ENCODE results near the gene ZFAND4.
"Not testable (repeated sequence)": the region's sequence is repeated elsewhere in the genome, so short reads cannot be mapped to it uniquely, and the experiment has no call there.

Gene ZFAND4

DNA sequence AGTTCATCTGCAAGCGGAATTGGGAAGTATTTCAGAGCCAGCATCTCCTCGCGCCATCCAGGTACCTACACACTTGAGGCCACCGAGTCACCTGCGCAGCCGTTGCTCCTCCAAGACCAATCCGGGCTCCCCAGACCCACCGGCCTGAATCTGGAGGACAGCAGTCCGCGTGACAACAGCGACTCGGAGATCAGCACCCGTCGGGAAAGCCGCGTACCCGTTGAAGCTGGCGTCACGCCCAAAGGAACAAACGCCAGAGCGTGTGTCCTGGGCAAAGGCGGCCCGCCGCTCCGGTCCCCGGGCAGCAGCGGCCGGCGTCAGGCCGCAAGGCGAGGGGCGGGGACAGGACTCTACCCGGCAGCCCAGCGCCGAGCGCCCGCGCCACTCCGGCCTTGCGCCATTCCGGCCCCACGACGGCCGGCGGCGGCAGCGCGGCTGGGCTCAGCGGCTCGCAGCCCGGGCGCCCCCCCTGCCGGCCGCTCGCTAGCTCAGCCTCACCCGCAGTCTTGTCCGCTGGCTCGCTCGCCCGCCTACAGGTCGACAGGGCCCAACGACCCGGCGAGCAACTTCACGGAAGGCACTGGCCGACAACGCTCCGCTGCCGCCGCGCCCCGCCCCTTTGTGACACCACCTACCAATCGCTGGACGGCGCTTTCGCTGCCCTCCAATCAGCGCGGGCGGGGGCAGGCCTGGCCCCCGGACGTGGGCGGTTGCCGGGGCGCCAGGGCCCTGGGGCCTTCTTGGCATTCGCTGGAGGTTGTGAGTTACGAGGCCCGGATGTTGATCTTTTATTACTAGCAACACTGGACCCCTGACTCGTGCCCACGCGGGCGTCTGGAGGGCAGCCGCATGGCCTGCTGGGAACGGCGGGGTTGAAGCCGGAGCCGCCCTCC, at the start of gene ZFAND4:
TSS of gene ZFAND4 (minus strand) at position 592 of the 893 bp plus-strand sequence. CDS start 9,047 bp downstream, outside the sequence.
- peak; percentile 89 for DNase-seq (ENCODE audit: low read depth, low spot score)

DNA sequence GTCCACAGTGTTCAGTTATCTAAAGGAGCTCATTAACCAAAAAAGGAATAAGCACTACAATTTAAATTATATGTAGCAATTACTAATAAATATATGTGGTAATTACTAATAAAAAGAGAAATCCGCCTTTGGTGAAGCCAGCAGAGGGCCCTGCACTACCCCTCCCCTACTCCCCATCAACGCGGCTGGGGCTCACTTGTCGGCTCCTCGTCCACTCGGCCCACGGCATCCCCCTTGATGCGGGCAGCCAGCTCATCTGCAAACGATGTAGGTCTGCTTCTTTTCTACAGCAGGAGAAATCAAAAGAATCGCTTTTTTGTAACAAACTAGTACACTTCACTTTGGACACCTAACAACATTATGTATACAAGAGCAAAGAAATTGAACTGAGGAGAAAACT, 48.9 kb upstream of the ZFAND4 start:
- DNase-seq (ENCODE audit: low read depth, low spot score), result not testable (repeated sequence)

DNA sequence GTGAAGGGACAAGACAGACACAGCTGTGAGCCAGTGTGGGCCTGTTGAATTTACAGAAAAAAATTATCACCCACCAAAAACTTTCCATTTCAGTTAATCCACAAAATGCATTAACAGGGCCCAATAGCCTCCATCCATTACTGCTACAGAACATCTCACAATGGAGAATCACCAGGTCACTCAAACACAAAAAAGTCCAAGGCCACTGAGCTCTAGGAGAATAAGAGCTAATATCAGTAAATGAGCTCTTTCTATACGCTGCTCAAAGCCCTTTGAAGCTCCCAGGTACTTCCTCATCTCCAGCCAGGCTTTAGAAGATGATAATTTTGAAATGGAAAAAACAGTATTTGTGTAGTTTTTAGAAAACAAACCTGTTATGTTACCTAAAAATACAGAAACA, 45.1 kb upstream of the ZFAND4 start:
- not testable (repeated sequence) for DNase-seq (ENCODE audit: low read depth, low spot score)

DNA sequence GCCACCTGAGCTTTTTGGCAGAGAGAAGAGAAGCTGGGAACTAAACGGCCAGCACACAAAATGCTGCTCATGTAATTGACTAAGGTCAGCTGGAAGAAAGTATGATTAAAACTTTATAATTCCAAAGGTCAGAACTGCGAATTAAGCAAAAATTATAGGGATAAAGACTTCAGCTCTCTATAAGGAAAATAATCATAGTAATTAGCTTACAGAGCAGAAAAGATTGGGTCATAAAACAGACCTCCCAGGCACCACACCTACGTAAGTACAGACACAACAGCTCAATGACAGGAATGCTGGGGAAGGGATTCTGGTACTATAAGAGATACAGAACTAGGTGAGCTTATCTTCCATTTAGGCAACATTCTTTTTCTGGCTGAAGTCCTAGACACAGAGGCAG, 44.5 kb upstream of the ZFAND4 start:
- not testable (repeated sequence) for DNase-seq (ENCODE audit: low read depth, low spot score)

DNA sequence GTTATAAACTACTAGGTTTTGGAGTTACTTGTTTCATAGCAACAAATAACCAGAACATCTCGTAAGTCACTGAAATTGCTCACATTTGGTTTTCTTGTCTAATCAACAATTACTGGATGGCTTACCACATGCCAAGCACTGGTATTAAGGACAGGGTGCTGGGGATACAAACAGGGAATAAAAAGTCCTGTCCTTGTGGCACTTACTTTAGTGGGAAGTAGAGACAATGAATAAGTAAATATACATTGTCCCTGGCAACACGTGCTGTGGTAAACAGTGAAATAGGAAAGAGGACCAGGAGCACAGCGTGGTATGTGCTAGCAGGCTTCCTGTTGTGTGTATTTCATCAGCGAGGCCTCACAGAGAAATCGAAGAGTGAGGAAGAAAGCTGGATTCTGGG, 38.7 kb upstream of the ZFAND4 start:
- not testable (repeated sequence) for DNase-seq (ENCODE audit: low read depth, low spot score)

DNA sequence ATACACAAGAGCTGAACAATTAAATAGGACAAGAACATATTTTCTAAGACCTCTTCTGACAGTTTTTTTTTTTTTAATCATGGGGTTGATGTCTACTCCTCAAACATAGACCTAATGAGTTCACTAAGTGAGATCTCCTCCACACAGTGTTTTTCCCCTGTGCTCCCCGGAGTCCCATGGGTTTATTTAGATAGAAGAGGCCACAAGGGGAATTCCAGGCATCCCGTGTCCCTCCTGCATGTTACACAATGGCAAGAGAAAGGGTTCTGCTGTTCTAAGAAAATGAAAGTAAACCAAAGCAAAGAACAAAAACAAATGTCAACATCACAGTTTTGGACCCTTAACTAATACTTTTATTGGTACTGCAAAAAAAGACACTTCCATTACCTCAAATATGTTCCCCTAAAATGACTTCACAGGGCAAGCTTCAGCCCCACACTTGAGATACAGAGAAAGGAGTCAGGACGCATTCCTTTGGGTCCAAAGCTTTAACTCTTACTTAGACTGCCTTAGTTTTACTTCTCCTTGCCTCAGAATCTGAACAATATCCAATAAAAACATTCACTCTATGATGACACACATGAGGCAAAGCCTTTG, 37.7 kb upstream of the ZFAND4 start:
- DNase-seq (ENCODE audit: low read depth, low spot score), result not testable (repeated sequence)

DNA sequence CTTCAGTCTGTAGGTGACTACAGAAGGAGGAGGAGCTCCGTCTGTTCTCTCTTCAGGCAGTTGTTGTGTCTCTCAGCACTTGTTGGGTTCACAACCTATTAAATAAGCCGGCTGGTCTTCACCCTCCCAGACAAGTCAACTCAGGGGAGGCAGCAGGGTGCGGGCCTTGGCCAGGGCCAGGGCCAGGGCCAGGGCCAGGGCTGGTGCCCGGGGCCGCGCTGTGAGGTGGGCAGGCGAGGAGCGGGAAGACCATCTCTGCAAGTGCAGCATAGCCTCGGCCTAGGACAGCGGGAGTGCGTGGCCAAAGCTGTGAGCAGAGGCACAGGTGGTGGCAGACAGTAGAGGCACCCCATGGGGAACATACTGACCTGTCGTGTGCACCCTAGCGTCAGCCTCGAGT, 5.9 kb upstream of the ZFAND4 start:
- DNase-seq (ENCODE audit: low read depth, low spot score), result not testable (repeated sequence)

DNA sequence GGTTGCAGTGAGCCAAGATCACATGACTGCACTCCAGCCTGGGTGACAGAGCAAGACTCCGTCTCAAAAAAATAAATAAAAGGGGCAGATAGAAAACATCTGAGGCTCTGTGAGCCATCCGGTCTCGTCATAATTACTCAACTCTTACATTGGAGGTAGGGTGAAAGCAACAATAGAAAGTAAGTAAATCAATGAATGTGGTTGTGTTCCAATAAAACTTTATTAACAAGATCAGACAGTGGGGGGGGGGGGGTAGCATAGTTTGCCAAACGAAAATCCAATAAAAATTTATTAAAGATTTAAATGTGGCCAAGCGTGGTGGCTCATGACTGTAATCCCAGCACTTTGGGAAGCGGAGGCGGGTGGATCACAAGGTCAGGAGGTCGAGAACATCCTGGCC, 2.8 kb upstream of the ZFAND4 start:
- no peak for DNase-seq (ENCODE audit: low read depth, low spot score)

DNA sequence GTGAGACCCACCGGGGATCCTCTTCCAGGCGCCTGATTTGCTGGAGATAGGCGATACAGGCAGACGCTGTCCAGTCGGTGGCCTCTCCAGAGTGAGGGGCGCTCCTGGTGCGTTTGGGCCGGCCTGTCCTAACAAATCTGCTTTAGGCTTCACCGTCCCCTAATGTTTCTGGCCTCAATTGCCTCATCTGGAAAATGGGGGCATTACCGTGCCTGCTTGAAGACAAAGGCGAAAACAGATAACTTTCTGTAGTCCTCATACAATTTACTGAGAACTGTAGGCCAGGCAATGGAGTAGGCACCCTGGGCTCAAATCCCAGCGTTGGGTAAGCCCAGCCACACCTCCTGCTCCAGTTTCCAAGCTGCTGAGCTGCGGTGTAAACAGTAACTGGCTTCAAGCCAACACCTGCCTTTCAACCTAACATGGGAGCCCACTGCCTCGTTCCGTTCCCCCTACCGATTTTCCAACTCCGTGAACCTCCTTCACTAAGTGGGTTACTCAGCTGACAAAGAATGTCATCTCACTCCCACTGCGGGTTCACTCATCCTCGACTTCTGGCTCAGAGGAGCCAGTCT, 589 bp upstream of the ZFAND4 start:
- DNase-seq (ENCODE audit: low read depth, low spot score), result no peak

DNA sequence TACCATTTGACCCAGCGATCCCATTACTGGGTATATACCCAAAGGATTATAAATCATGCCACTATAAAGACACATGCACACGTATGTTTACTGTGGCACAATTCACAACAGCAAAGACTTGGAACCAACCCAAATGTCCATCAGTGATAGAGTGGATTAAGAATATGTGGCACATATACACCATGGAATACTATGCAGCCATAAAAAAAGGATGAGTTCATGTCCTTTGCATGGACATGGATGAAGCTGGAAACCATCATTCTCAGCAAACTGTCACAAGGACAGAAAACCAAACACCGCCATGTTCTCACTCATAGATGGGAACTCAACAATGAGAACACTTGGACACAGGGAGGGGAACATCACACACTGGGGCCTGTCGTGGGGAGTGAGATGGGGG, 1.3 kb downstream of the ZFAND4 start:
- not testable (repeated sequence) for DNase-seq (ENCODE audit: low read depth, low spot score)

DNA sequence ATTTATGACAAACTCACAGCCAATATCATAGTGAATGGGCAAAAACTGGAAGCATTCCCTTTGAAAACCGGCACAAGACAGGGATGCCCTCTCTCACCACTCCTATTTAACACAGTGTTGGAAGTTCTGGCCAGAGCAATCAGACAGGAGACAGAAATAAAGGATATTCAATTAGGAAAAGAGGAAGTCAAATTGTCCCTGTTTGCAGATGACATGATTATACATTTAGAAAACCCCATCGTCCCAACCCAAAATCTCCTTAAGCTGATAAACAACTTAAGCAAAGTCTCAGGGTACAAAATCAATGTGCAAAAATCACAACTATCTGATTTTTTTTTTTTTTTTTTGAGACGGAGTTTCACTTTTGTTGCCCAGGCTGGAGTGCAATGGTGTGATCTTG, 2.7 kb downstream of the ZFAND4 start:
- not testable (repeated sequence) for DNase-seq (ENCODE audit: low read depth, low spot score)

DNA sequence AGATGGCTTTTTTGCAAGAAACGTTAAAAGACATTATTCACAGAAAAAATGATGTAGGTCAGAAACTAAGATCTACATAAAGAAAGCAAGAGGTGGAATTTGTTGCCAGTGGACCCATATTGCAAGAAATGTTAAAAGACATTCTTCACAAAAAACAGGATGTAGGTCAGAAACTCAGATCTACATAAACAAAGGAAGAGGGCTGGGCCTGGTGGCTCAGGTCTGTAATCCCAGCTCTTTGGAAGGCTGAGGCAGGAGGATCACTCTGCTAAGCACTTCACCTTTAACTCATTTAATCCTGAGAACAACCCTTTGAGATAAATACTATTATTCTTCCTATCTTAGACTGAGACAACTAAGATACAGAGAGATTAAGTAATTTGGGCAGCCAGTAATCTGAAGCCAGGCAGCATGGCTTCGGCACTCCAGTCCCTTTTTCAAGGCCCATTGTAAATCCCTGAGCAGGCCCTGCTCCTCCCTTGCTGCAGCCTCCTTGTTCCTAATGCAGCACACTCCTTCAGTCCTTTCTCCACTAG, 11.6 kb downstream of the ZFAND4 start:
- DNase-seq (ENCODE audit: low read depth, low spot score), result no peak

DNA sequence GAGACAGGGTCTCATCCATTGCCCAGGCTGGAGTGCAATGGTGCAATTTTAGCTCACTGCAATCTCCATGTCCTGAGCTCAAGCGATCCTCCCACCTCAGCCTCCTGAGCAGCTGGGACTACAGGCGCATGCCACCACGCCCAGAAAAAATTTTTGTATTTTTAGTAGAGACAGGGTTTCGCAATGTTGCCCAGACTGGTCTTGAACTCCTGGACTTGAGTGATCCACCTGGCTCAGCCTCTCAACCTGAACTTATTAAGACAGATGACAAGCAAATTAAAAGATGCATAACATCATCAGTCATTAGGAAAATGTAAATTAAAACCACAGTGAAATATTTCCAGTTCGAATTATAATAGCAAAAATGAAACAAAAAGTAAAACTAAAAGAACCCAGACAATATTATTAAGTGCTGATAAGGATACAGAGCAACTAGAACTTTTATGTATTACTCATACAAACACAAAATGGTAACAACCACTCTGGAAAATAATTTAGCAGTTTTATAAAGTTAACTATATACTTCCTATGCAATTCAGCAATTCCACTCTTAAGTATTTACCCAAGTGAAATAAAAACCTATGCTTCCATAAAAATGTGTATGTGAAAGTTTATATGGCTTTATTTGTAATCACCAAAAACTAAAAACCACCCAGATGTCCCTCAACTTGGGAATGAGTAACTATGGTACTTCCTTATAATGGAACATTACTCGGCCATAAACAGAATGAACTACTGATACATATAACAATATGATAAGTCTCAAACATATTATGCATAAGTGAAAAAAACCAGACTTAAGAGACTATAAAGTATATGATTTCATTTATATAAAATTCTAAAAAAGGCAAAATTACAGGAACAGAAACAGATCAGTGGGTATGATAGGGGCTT, 15.3 kb downstream of the ZFAND4 start:
- no peak for DNase-seq (ENCODE audit: low read depth, low spot score)

DNA sequence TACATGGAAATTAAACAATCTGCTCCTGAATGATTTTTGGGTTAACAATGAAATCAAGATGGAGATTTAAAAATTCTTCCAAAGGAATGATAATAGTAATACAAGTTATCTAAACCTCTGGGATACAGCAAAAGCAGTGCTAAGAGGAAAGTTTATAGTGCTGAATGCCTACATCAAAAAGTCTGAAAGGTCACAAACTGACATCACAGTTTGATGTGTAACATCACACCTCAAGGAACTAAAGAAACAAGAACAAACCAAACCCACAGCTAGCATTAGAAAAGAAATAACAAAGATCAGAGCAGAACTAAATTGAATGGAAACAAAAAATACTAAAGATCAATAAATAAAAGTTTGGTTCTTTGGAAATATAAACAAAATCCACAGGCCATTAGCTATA, 17.4 kb downstream of the ZFAND4 start:
- DNase-seq (ENCODE audit: low read depth, low spot score), result no peak

DNA sequence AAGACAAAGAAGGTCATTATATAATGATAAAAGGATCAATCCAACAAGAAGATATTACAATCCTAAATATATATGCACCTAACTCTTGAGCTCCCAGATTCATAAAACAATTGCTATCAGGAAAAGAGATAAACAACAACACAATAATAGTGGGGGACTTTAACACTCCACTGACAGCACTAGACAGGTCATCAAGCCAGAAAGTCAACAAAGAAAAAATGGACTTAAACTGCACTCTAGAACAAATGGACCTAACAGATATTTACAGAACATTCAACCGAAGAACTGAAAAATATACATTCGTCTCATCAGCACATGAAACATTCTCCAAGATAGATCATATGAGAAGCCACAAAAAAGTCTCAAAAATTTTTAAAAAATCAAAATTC, 17.8 kb downstream of the ZFAND4 start:
- DNase-seq (ENCODE audit: low read depth, low spot score), result not testable (repeated sequence)

DNA sequence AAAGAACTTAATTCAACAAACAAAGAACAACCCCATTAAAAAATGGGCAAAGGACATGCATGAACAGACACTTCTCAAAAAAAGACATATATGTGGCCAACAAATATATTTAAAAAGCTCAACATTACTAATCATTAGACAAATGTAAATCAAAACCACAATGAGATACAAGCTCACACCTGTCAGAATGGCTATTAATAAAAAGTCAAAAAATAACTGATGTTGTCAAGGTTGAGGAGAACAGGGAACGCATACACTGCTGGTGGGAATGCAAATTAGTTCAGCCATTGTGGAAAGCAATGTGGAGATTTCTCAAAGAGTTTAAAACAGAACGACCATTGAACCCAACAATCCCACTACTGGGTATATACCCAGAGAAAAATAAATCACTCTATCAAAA, 19.1 kb downstream of the ZFAND4 start:
- no peak for DNase-seq (ENCODE audit: low read depth, low spot score)

DNA sequence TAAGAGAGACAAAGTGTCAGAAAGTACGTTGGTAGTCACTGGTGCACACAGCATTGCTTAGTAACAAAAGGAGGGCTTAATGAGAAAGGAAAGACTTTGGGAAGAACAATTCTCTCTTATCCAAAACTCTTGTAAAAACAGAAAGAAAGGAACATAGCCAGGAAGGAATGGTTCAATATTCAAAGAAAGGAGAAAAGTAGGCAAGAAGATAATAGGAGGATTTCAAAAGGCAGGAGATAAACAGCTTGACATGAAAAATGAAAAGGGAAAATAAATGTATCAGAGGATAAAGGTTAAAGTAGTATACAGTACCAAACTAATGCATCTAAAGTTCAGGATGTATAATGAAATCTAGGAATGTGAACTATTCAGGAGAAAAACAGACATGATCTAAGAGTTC, 20.1 kb downstream of the ZFAND4 start:
- no peak for DNase-seq (ENCODE audit: low read depth, low spot score)

DNA sequence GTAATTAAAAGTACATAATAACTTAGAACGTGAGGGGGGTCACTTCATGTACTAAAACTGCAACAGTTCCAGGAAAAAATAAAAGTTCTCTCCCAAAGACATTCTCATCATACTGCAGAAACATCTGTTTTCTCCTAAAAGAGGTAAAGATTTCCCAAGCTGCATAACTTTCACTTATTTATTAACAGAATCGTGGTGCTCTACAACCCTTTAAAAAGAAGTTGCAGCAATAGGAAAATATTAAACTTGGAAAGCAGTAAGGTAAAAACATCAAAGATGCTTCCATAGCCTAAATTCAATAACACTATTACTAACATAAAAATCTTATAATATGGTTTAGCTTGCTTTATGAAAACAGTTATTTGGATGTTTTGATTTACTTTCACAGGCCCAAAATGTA, 23.3 kb downstream of the ZFAND4 start:
- no peak for DNase-seq (ENCODE audit: low read depth, low spot score)

DNA sequence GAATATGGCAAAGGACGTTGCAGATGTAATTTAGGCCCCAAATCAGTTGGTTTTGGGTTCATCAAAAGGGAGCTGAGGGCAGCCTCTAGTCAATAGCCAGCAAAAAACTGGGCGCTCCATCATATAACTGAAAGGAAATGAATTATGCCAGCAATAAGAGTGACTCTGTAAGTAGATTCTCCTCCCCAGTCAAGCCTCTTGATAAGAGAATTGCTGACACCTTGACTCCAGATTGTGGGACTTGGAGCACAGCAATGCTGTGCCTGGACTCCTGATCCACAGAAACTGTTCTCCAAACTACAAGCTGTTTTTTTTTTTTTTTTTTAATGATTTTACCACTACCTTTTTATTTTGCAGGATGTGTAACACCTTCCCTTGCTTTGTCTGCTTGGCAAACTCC, 25.5 kb downstream of the ZFAND4 start:
- no peak for DNase-seq (ENCODE audit: low read depth, low spot score)

DNA sequence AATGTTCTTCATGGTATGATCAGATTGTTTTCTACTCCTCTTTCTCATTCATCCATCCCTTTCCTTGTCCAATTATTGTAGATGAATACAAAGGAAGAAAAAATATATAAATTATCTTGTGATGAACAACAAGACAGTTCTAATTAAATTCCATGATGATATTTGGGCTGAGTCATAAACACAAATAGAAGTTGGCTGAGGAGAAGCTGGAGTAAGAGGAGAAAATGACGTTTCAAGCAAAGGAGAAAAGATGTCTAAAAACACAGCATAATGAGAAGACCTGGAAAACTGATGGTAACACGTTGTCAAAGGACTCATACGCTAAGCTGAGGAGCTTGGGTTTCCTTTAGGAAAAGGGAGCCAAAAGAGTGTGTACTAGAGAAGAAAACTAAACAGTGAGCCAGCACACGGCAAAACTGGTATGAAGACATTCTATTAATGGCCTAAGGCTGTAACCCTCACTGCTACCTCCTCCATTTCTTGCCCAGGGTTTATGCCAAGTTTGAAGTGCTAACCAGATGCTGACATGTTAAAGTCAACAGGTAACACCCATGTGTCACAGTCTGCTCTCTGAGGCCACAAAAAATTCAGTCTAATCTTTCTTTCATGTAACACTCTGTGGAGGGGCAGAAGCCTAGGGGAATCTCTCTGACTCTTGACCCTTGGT, 26.1 kb downstream of the ZFAND4 start:
- no peak for DNase-seq (ENCODE audit: low read depth, low spot score)

DNA sequence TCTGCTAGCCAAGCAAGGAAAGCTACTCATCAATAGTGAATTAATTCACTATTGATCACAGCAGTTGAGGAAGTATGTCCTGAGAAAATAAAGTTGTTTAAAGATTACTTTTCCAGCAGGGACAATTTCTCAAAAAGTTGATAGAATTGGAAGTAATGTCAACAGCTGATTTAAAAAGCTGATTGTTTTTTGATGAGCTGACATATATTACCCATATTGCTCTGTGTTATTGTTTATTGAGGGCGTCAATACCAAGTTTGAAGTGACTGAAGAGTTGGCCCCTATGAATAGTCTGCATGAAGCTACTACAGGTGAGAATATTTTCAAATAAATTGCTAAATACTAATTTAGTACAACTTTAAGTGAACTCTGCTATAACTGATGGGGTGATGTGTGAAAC, 28.0 kb downstream of the ZFAND4 start:
- no peak for DNase-seq (ENCODE audit: low read depth, low spot score)
